GM12892 (cell line): ENCODE measurements around the gene RAB31. TPM values are rescaled to one million over a fixed set of nuclear protein-coding genes. Genes with fewer than 3 reads are reported as not detected.
"Not testable (repeated sequence)": the region's sequence is repeated elsewhere in the genome, so short reads cannot be mapped to it uniquely, and the experiment has no call there.

Experiments used
- DNase-seq: peaks from one replicate; pipeline ENCODE4 v3.0.0; 2011; ENCODE audit not compliant: insufficient read length
- FAIRE-seq: peaks from 2 replicates; lab custom pipeline; 2011; peaks lifted over from hg19 to GRCh38; lab: Jason Lieb, UNC
- POLR2A ChIP-seq: IDR thresholded peaks from 2 replicates; pipeline ENCODE4 v1.6.1; 2011; ENCODE audit warnings: low read depth, low read length, control low read depth
- POLR2AphosphoS5 ChIP-seq: IDR thresholded peaks from 2 replicates; pipeline ENCODE4 v1.6.1; 2011; ENCODE audit warnings: low read depth, low read length, control low read depth
- TAF1 ChIP-seq: IDR thresholded peaks from 2 replicates; pipeline ENCODE4 v1.6.1; 2011; ENCODE audit warnings: low read depth, mild to moderate bottlenecking, control low read depth, low read length, borderline replicate concordance
- polyA plus RNA-seq: library from polyadenylated mRNA; unstranded; fragments of >200 nt; gene quantifications from one replicate; pipeline ENCODE4 v1.2.1, GENCODE V29; 2012; ENCODE audit warnings: missing spikeins, inconsistent platforms; ENCODE audit not compliant: missing spikeins

RAB31 gene
- 26.4 TPM for polyA plus RNA-seq

- DNase-seq: peak; percentile 53
- no peak for FAIRE-seq
- no peak for TF ChIP-seq TAF1
- TF ChIP-seq POLR2AphosphoS5: 0 out of 2 replicates have a peak, but pooled peaks have one; percentile 50
- TF ChIP-seq POLR2A: peak; percentile 88
Observed at GRCh38 chr18:9708057-9708433, at the start of gene RAB31. Gene RAB31 (plus strand): TSS chr18:9708301. CDS start chr18:9708406, 105 bp downstream.

- TF ChIP-seq POLR2AphosphoS5 (no peak), TAF1 (no peak), POLR2A (no peak)
- no peak for FAIRE-seq
- DNase-seq: no peak
Observed at GRCh38 chr18:9659499-9660375, 48.4 kb upstream of the RAB31 start.

- no peak for DNase-seq
- no peak for FAIRE-seq
- no peak for TF ChIP-seq POLR2A
- no peak for TF ChIP-seq POLR2AphosphoS5
- TF ChIP-seq TAF1: no peak
Observed at GRCh38 chr18:9661564-9661963, 46.5 kb upstream of the RAB31 start.

GRCh38 chr18:9663377-9663776 lies 44.7 kb upstream of the RAB31 start:
- FAIRE-seq (no peak), DNase-seq (no peak)
- TF ChIP-seq TAF1: no peak
- TF ChIP-seq POLR2AphosphoS5: no peak
- TF ChIP-seq POLR2A: no peak

GRCh38 chr18:9665314-9665713 lies 42.8 kb upstream of the RAB31 start:
- FAIRE-seq (no peak), DNase-seq (no peak)
- TF ChIP-seq POLR2A (no peak), TAF1 (no peak), POLR2AphosphoS5 (no peak)

GRCh38 chr18:9666548-9666947 lies 41.6 kb upstream of the RAB31 start:
- TF ChIP-seq TAF1 (no peak), POLR2A (no peak), POLR2AphosphoS5 (no peak)
- FAIRE-seq (no peak), DNase-seq (no peak)

GRCh38 chr18:9669016-9669415 lies 39.1 kb upstream of the RAB31 start:
- no peak for TF ChIP-seq POLR2A
- TF ChIP-seq POLR2AphosphoS5: no peak
- no peak for TF ChIP-seq TAF1
- FAIRE-seq (no peak), DNase-seq (no peak)

GRCh38 chr18:9671214-9671613 lies 36.9 kb upstream of the RAB31 start:
- TF ChIP-seq TAF1 (no peak), POLR2AphosphoS5 (no peak)
- DNase-seq: no peak
- no peak for FAIRE-seq

GRCh38 chr18:9673296-9674251 lies 34.5 kb upstream of the RAB31 start:
- peak; percentile 97 for FAIRE-seq
- TF ChIP-seq TAF1 (no peak), POLR2A (no peak), POLR2AphosphoS5 (no peak)
- peak; percentile 72 for DNase-seq

- not testable (repeated sequence) for FAIRE-seq, DNase-seq
Observed at GRCh38 chr18:9678216-9678615, 29.9 kb upstream of the RAB31 start.

GRCh38 chr18:9679125-9679524 lies 29.0 kb upstream of the RAB31 start:
- TF ChIP-seq POLR2A (no peak), TAF1 (no peak), POLR2AphosphoS5 (no peak)
- no peak for FAIRE-seq
- no peak for DNase-seq
